NCI-H1105 treated with DMSO at 0.1 percent for 48 hours (cell line): ENCODE data around the gene JAK2.
"Not testable (repeated sequence)": the region's sequence is repeated elsewhere in the genome, so short reads cannot be mapped to it uniquely, and the experiment has no call there.

Experiments
- DNase-seq: peaks from one replicate; lab custom pipeline; 2025; lab: John Stamatoyannopoulos, UW

Gene JAK2

GRCh38 chr9:5042661-5043178, 57.6 kb downstream of the JAK2 start:
- DNase-seq = no peak

DNA sequence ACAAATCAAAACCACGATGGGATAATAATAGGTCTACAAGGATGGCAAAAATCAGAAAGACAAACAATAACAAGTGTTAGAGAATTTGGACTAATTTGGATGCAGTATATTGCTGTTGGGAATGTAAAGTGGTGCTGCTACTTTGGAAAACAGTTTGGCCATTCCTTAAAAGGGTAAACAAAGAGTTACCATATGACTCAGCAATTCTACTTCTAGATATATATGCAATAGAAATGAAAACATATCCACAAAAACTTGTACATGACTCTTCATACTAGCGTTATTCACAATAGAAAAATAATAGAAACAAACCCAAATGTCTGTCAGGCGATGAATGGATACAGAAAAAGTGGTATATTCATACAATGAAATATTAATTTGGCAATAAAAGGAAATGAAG, 58.3 kb downstream of the JAK2 start:
- DNase-seq = no peak

GRCh38 chr9:5044160-5044559, 59.1 kb downstream of the JAK2 start:
- DNase-seq = no peak

GRCh38 chr9:5052838-5053237, 67.8 kb downstream of the JAK2 start:
- DNase-seq = no peak

DNA sequence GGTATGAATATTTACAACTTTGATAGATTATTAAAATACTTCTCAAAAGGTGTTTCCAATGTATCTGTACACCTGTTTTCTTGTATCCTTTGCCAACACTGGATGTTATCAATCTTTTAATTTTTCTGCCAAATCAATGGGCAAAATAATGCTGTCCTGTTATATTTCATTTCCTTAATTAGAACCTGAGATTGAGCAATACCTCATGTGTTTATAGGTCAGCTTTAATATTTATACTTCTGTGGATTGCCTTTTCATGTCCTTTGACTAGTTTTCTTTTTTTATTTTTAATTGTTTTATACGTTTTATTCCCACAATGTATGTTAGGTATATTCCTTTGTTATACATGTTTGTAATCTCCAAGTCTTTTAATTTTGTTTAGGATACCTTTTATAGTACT, 77.6 kb downstream of the JAK2 start:
- DNase-seq = no peak

GRCh38 chr9:5072871-5073270, 87.8 kb downstream of the JAK2 start:
- DNase-seq = no peak

- DNase-seq = no peak
Measured at GRCh38 chr9:5073701-5074100, 88.6 kb downstream of the JAK2 start.

GRCh38 chr9:5085993-5086392, 100.9 kb downstream of the JAK2 start:
- no peak for DNase-seq

DNA sequence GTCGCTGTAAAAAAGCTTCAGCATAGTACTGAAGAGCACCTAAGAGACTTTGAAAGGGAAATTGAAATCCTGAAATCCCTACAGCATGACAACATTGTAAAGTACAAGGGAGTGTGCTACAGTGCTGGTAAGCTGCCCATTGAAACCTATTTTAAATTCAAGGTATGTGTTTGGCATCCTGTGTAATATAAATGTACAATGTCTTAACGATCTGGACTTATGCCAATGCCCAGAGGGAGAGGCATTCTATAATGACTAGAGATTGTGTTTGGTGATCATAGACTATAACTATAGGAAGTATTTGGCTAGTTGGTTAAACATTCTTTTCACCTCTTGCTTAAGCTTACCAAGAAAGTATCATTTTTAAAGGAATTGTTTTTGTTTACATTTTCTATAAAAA, 104.7 kb downstream of the JAK2 start:
- peak; percentile 75 for DNase-seq

GRCh38 chr9:5095795-5096194, 110.7 kb downstream of the JAK2 start:
- DNase-seq = no peak

DNA sequence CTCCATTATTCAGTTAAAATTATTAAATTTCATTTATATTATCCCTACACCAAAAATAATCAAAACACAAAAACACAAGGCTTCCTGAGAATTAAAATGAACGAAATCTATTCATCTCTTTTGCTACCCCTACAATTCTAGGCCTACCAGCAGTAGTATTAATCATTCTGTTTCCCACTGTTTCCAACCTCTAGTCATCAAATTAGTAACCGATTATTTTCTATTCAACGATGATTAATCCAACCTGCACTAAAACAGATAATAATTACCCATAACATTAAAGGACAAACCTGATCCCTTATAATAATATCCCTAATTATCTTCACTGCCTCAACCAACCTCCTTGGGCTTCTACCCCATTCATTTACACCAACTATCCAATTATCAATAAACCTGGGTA, 114.4 kb downstream of the JAK2 start:
- no peak for DNase-seq

GRCh38 chr9:5101127-5101526, 116.1 kb downstream of the JAK2 start:
- not testable (repeated sequence) for DNase-seq

DNA sequence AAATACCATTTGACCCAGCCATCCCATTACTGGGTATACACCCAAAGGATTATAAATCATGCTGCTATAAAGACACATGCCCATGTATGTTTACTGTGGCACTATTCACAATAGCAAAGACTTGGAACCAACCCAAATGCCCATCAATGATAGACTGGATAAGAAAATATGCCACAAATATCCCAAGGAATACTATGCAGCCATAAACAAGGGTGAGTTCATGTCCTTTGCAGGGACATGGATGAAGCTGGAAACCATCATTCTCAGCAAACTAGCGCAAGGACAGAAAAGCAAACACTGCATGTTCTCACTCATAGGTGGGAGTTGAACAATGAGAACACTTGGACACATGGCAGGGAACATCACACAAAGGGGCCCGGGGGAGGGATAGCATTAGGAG, 121.4 kb downstream of the JAK2 start:
- DNase-seq = not testable (repeated sequence)

- no peak for DNase-seq
Measured at GRCh38 chr9:5110867-5111681, 126.0 kb downstream of the JAK2 start.

DNA sequence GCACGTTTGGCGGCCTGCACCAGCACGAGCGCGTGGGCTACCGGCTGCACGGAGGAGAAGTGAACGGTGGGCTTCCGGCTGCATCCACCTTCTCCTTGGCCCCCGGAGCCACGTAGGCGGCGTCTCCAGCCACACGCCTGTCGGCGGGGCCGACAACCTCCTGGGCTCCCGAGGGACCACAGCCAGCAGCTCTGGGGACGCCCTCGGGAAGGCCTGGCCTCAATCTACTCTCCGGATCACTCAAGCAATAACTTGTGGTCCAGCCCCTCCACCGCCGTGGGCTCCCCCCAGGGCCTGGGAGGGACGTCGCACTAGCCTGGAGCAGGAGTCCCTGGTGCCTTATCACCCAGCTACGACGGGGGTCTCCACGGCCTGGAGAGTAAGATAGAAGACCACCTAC, 126.6 kb downstream of the JAK2 start:
- no peak for DNase-seq

DNA sequence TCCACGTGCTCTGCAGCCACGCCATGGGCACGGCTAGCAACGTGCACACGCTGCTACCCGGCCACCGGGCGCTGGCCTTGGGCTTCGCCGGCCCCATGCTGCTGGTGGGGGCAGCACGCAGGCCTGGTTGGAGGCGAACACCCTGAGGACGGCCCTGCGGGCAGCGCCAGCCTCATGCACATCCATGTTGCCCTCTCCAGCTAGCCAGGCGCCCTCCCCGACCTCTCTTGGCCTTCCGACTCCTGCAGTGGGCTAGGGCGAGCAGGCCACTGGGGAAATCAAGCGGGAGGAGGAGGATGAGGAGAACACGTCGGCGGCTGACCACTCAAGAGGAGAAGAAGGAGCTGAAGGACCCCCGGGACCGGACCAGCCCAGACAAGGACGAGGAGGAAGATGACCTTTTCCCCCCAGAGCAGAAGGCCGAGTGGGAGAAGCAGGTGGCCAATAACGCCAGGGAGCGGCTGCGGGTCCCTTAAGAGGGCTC, 127.1 kb downstream of the JAK2 start:
- DNase-seq = no peak

GRCh38 chr9:5112646-5113045, 127.6 kb downstream of the JAK2 start:
- DNase-seq = no peak

DNA sequence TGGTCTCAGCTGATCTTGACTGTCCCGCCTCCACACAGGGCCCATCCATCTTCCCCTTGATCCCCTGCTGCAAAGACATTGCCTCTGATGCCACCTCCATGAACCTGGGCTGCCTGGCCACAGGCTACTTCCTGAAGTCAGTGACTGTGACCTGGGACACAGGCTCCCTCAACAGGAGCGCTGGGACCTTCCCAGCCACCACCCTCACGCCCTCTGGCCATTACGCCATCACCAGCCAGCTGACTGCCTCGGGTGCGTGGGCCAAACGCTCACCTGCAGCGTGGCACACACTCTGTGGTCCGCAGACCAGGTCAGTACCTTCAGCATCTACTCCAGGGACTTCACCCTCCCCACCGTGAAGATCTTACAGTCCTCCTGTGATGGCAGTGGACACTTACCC, 128.5 kb downstream of the JAK2 start:
- no peak for DNase-seq

GRCh38 chr9:5113994-5114748, 129.1 kb downstream of the JAK2 start:
- DNase-seq = no peak

GRCh38 chr9:5122116-5122515, 137.0 kb downstream of the JAK2 start:
- DNase-seq = no peak

DNA sequence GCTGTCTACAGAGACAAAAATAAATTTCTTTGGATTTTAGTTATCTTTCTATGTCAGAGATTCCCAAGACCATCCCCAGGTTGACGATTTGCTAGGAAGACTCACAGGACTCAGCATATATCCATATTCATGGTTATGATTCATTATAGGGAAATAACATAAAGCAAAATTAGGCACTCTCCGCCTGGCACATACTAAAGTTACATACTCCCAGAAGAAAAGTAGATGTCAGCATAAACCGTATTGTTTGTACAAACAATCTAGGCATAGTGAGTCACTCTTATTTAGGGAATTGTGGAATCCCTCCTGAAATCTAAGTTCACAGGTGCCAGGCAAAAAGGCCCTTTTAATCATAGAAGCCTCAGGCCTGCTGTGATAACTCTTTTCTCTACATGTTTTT, 137.4 kb downstream of the JAK2 start:
- DNase-seq = no peak

- DNase-seq = no peak
Measured at GRCh38 chr9:5140151-5140550, 155.1 kb downstream of the JAK2 start.

- no peak for DNase-seq
Measured at GRCh38 chr9:5144217-5144616, 159.1 kb downstream of the JAK2 start.
